Measurements from ENCODE around the gene ZCCHC8. TPM values are rescaled to one million over a fixed set of nuclear protein-coding genes. Genes with fewer than 3 reads are reported as not detected.

ZCCHC8 gene
- total and polyA plus RNA-seq, 2 of the 8 experiments (the other 6 are each of a cell fraction or from before 2014, with no cell fraction given): 13.8 to 28.9 TPM

DNA sequence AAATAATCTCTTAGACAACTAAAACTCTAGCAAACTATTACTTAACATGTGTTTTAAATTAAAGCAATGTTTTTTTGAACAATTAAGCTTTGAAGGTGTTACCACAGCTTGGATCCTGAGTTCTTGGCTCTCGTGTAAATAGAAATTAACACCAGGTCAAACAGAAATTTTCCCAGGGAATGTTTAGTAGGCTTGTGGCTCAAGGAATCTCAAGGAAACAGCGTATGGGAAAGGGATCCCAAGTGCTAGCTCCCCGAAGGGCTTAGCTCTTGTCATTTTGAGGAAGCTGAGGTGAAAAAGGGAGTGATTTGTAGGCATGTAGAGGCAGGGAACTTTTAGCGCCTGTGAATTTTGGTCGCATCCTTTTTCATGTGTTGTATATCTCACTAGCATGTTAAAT, 37.8 kb upstream of the ZCCHC8 start:
- Histone ChIP-seq H2BK15ac (ENCODE audit: low read length) (no peak overlapping the region), H3K9ac (replicated peaks in 1 of 4; ENCODE audit: extremely low read depth in 1 of 4, low read depth in 3 of 4, low read length in 3 of 4) (no peak overlapping the region), H2BK5ac (ENCODE audit: low read depth, low read length) (no peak overlapping the region), H3K9me3 (ENCODE audit: insufficient read depth in 2 of 2, low read depth in 1 of 2, low read length in 1 of 2) (no peaks in the 10 kb centered on the region), H2BK12ac (ENCODE audit: low read depth, low read length) (no peak overlapping the region), H4K91ac (replicated peaks; ENCODE audit: insufficient read length, low read length) (no peak overlapping the region), H3K23me2 (ENCODE audit: low read depth, low read length) (no peaks in the 10 kb centered on the region), H3K56ac (replicated peaks; ENCODE audit: insufficient read length, low read depth, low read length) (no peak overlapping the region), H2BK120ac (replicated peaks; ENCODE audit: low read depth, low read length) (no peak overlapping the region), H4K8ac (ENCODE audit: extremely low read depth, insufficient read depth, low read length) (no peak overlapping the region), H2BK20ac (ENCODE audit: low read length) (no peak overlapping the region), H3K4me3 (ENCODE audit: extremely low read depth in 1 of 4, insufficient read depth in 2 of 4, low read depth in 3 of 4, low read length in 4 of 4) (no peak overlapping the region), H3K14ac (ENCODE audit: insufficient read length) (no peak overlapping the region), H3K4me1 (replicated peaks in 1 of 4; ENCODE audit: control insufficient read depth in 3 of 4, insufficient read depth in 4 of 4, low read length in 3 of 4) (no peaks in the 10 kb centered on the region), H4K20me1 (replicated peaks in 1 of 2; ENCODE audit: control insufficient read depth in 1 of 2, insufficient read depth in 2 of 2, low read length in 2 of 2) (peaks cover 0 to 2% of the 10 kb centered on the region in 2 experiments), H3K23ac (ENCODE audit: insufficient read length) (no peak overlapping the region), H3K4ac (replicated peaks; ENCODE audit: insufficient read length, low read depth, low read length) (no peak overlapping the region), H3K36me3 (ENCODE audit: control insufficient read depth in 2 of 4, insufficient read depth in 4 of 4, low read length in 3 of 4) (peaks cover 8 to 82% (median 44%) of the 10 kb centered on the region in 4 experiments), H3K27ac (ENCODE audit: low read depth, low read length) (no peak overlapping the region), H3K4me2 (ENCODE audit: insufficient read depth in 1 of 2, low read depth in 2 of 2, low read length in 2 of 2) (no peak overlapping the region), H3K18ac (ENCODE audit: extremely low read depth, low read length) (no peak overlapping the region), H3K79me1 (ENCODE audit: low read depth, low read length) (no peaks in the 10 kb centered on the region; the same call in 1 of the 2 replicates), H2AFZ (ENCODE audit: low read length) (no peak overlapping the region), H2AK5ac (ENCODE audit: low read depth, low read length) (no peak overlapping the region), H3K79me2 (ENCODE audit: control insufficient read depth in 1 of 2, insufficient read depth in 2 of 2, low read length in 2 of 2) (0 out of 4 replicates have a peak, but pooled peaks cover 0 to 3% of the 10 kb centered on the region in 2 experiments), H3K27me3 (replicated peaks in 1 of 4; ENCODE audit: control insufficient read depth in 3 of 4, extremely low read depth in 1 of 4, insufficient read depth in 3 of 4, low read length in 3 of 4) (no peaks in the 10 kb centered on the region), H4K5ac (ENCODE audit: insufficient read length, low read depth, low read length) (no peak overlapping the region)
- TF ChIP-seq CBX8 (IDR thresholded peaks at IDR 0.05; ENCODE audit: borderline replicate concordance, low read depth, low read length) (no peak), CHD1 (IDR thresholded peaks at IDR 0.05; ENCODE audit: low read depth, low read length) (no peak), TAF1 (IDR thresholded peaks at IDR 0.05; ENCODE audit: low read depth, low read length) (no peak)
- TF ChIP-seq, protein P1, sequence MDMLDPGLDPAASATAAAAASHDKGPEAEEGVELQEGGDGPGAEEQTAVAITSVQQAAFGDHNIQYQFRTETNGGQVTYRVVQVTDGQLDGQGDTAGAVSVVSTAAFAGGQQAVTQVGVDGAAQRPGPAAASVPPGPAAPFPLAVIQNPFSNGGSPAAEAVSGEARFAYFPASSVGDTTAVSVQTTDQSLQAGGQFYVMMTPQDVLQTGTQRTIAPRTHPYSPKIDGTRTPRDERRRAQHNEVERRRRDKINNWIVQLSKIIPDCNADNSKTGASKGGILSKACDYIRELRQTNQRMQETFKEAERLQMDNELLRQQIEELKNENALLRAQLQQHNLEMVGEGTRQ (IDR thresholded peaks at IDR 0.05; ENCODE audit: low read length): no peak
- ChIA-PET POLR2A (ENCODE audit: partially characterized antibody) (interaction anchor here (1.3 to 49.0 kb wide), 2 partner anchors 8 to 32 kb away, joined by 3 to 1221 read pairs; partner anchors contain the start of genes KNTC1, RSRC2 and ZCCHC8), CTCF (ENCODE audit: partially characterized antibody) (interaction anchor here (1.0 kb wide), 1 partner anchor 18 kb away, joined by 3 read pairs; no protein-coding TSS in a partner anchor)
- DNase-seq (ENCODE audit: low read depth in 1 of 2, low spot score in 2 of 2) (no peak), FAIRE-seq (no peak)
- 95% methylated on average over 5 of the region's 5 CpGs; no CpG with 5 or more reads in 1 of the 2 experiments for WGBS, 2 experiments (ENCODE audit: extremely low coverage in 1 of 2, insufficient coverage in 1 of 2, insufficient read length in 1 of 2, insufficient replicate concordance in 2 of 2, low coverage in 1 of 2, low lambda C conversion rate in 2 of 2, missing lambda C conversion rate in 1 of 2)

Data from H1 (cell line).